Measurements from ENCODE around the gene FEN1. TPM values are rescaled to one million over a fixed set of nuclear protein-coding genes. Genes with fewer than 3 reads are reported as not detected.

The FEN1 gene
- total and polyA plus RNA-seq, 2 donors (not counting 1 experiment from before 2014, with no cell fraction given): 3.4 to 9.8 TPM

- H3K27ac Mint-ChIP-seq: no peak overlapping the region
- Histone ChIP-seq H3K79me2 (ENCODE audit: control insufficient read depth, insufficient read depth, low read length) (no peaks in the 10 kb centered on the region), H3K9me3 (ENCODE audit: control extremely low read depth in 1 of 3, control insufficient read depth in 2 of 3, insufficient read depth in 1 of 3, low read length in 2 of 3) (peaks cover 0 to 2% (median 0%) of the 10 kb centered on the region in 3 donors), H4K20me1 (ENCODE audit: control insufficient read depth, insufficient read depth, low read length, poor library complexity, severe bottlenecking) (no peaks in the 10 kb centered on the region), H3K9ac (ENCODE audit: low read length) (no peak overlapping the region), H3K4me1 (ENCODE audit: control insufficient read depth in 2 of 2, insufficient read depth in 2 of 2, low read length in 2 of 2) (peaks cover 10 to 12% of the 10 kb centered on the region in 2 donors), H3K4me2 (replicated peaks; ENCODE audit: low read depth, low read length, poor library complexity, severe bottlenecking) (no peak overlapping the region), H2AFZ (ENCODE audit: insufficient read depth, low read depth, low read length, poor library complexity, severe bottlenecking) (no peak overlapping the region), H3K4me3 (ENCODE audit: control extremely low read depth in 1 of 5, extremely low read depth in 1 of 5, insufficient read depth in 1 of 5, low read depth in 2 of 5, low read length in 4 of 5) (no peak overlapping the region), H3K27ac (ENCODE audit: low read length in 2 of 2) (no peak overlapping the region), H3K36me3 (replicated peaks in 1 of 2; ENCODE audit: control extremely low read depth in 1 of 2, control insufficient read depth in 1 of 2, extremely low read depth in 1 of 2, insufficient read depth in 2 of 2, low read length in 1 of 2) (no peaks in the 10 kb centered on the region), H3K27me3 (replicated peaks in 1 of 4; ENCODE audit: control extremely low read depth in 1 of 4, control insufficient read depth in 3 of 4, insufficient read depth in 4 of 4, low read length in 3 of 4) (peaks cover 0 to 49% (median 20%) of the 10 kb centered on the region in 4 experiments)
- ChIA-PET CTCF (interaction anchor here (1.3 to 6.6 kb wide), 3 partner anchors 16 to 359 kb away, joined by 6 to 69 read pairs (median 10); no protein-coding TSS in a partner anchor), POLR2A (no interaction called here)
- H3K4me1 Mint-ChIP-seq: peaks cover 6% of the 10 kb centered on the region
- H3K27me3 Mint-ChIP-seq: peaks cover 33% of the 10 kb centered on the region
- H3K9me3 Mint-ChIP-seq (ENCODE audit: insufficient read depth): no peaks in the 10 kb centered on the region
- no peak for TF ChIP-seq EZH2 (IDR thresholded peaks at IDR 0.05; ENCODE audit: borderline replicate concordance, insufficient read depth, low read depth, low read length, poor library complexity, severe bottlenecking)
- TF ChIP-seq CTCF (IDR thresholded peaks at IDR 0.05): no peak
- intact Hi-C loops (cut with micrococcal nuclease): loop anchor here (5.0 kb wide), 1 partner anchor 563 kb away; no protein-coding TSS in a partner anchor
- DNase-seq (no peak), ATAC-seq (ENCODE audit: low read depth) (no peak)
- WGBS (ENCODE audit: insufficient coverage): 75% methylated on average over 19 of the region's 21 CpGs
- no peak overlapping the region for H3K4me3 Mint-ChIP-seq
Observed at GRCh38 chr11:61749591-61750217, 43.0 kb upstream of the FEN1 start.

- Mint-ChIP-seq H3K27ac (no peak overlapping the region), H3K4me1 (peaks cover 6% of the 10 kb centered on the region), H3K9me3 (ENCODE audit: insufficient read depth) (no peaks in the 10 kb centered on the region), H3K4me3 (peak overlapping the region; percentile 30), H3K27me3 (peaks cover 33% of the 10 kb centered on the region)
- H4K20me1 ChIP-seq (ENCODE audit: control insufficient read depth, insufficient read depth, low read length, poor library complexity, severe bottlenecking): no peaks in the 10 kb centered on the region
- TF ChIP-seq EZH2 (IDR thresholded peaks at IDR 0.05; ENCODE audit: borderline replicate concordance, insufficient read depth, low read depth, low read length, poor library complexity, severe bottlenecking) (no peak), CTCF (IDR thresholded peaks at IDR 0.05) (no peak)
- no peak overlapping the region for H3K27ac ChIP-seq (ENCODE audit: low read length in 2 of 2)
- no peaks in the 10 kb centered on the region for H3K36me3 ChIP-seq (replicated peaks in 1 of 2; ENCODE audit: control extremely low read depth in 1 of 2, control insufficient read depth in 1 of 2, extremely low read depth in 1 of 2, insufficient read depth in 2 of 2, low read length in 1 of 2)
- H3K9ac ChIP-seq (ENCODE audit: low read length): no peak overlapping the region
- H3K4me2 ChIP-seq (replicated peaks; ENCODE audit: low read depth, low read length, poor library complexity, severe bottlenecking): no peak overlapping the region
- H3K4me3 ChIP-seq (ENCODE audit: control extremely low read depth in 1 of 5, extremely low read depth in 1 of 5, insufficient read depth in 1 of 5, low read depth in 2 of 5, low read length in 4 of 5): no peak overlapping the region
- no peak for DNase-seq
- ChIA-PET CTCF (interaction anchor here (1.0 to 6.6 kb wide), 5 partner anchors 17 to 358 kb away, joined by 4 to 69 read pairs (median 6); no protein-coding TSS in a partner anchor), POLR2A (no interaction called here)
- ATAC-seq (ENCODE audit: low read depth): no peak
- no peaks in the 10 kb centered on the region for H3K79me2 ChIP-seq (ENCODE audit: control insufficient read depth, insufficient read depth, low read length)
- 92% methylated on average over 1 of the region's 5 CpGs for WGBS (ENCODE audit: insufficient coverage)
- peaks cover 10 to 12% of the 10 kb centered on the region in 2 donors for H3K4me1 ChIP-seq (ENCODE audit: control insufficient read depth in 2 of 2, insufficient read depth in 2 of 2, low read length in 2 of 2)
- H3K27me3 ChIP-seq (replicated peaks in 1 of 4; ENCODE audit: control extremely low read depth in 1 of 4, control insufficient read depth in 3 of 4, insufficient read depth in 4 of 4, low read length in 3 of 4): peaks cover 0 to 49% (median 20%) of the 10 kb centered on the region in 4 experiments
- intact Hi-C loops (cut with micrococcal nuclease): no loop called here
- H2AFZ ChIP-seq (ENCODE audit: insufficient read depth, low read depth, low read length, poor library complexity, severe bottlenecking): no peak overlapping the region
- peaks cover 0 to 2% (median 0%) of the 10 kb centered on the region in 3 donors for H3K9me3 ChIP-seq (ENCODE audit: control extremely low read depth in 1 of 3, control insufficient read depth in 2 of 3, insufficient read depth in 1 of 3, low read length in 2 of 3)
Observed at GRCh38 chr11:61750631-61751273, 42.0 kb upstream of the FEN1 start.

All from B cell (primary cell).